H9 (cell line): ENCODE results near the gene DCDC2. TPM values are rescaled to one million over a fixed set of nuclear protein-coding genes. Genes with fewer than 3 reads are reported as not detected.

ENCODE experiments used
- DNase-seq: peaks from one replicate; pipeline ENCODE4 v3.0.0-alpha.2; 2017
- H2AFZ ChIP-seq: one replicate; pipeline ENCODE4 v1.6.1; 2013; ENCODE audit warnings: mild to moderate bottlenecking, low read length, control low read depth, moderate library complexity
- H2AK5ac ChIP-seq: 2 replicates; pipeline ENCODE4 v1.6.1; 2013; ENCODE audit warnings: low read length, control low read depth, mixed read lengths; ENCODE audit not compliant: insufficient read length
- H2BK120ac ChIP-seq: one replicate; pipeline ENCODE4 v1.6.1; 2013; ENCODE audit warnings: low read depth, mild to moderate bottlenecking, low read length, control low read depth, inconsistent platforms; ENCODE audit not compliant: poor library complexity, severe bottlenecking
- H2BK12ac ChIP-seq: 2 replicates; pipeline ENCODE4 v1.6.1; 2013; ENCODE audit warnings: low read length, control low read depth, mixed read lengths, low read depth; ENCODE audit not compliant: insufficient read length
- H2BK15ac ChIP-seq: 2 replicates; pipeline ENCODE4 v1.6.1; 2013; ENCODE audit warnings: low read depth, low read length, control low read depth
- H2BK20ac ChIP-seq: one replicate; pipeline ENCODE4 v1.6.1; 2013; ENCODE audit warnings: low read depth, mild to moderate bottlenecking, low read length, control low read depth, inconsistent platforms; ENCODE audit not compliant: poor library complexity, severe bottlenecking
- H2BK5ac ChIP-seq: 2 replicates; pipeline ENCODE4 v1.6.1; 2013; ENCODE audit warnings: low read length, control low read depth, mixed read lengths; ENCODE audit not compliant: insufficient read length
- H3K14ac ChIP-seq: 2 replicates; pipeline ENCODE4 v1.6.1; 2013; ENCODE audit warnings: low read length, control low read depth; ENCODE audit not compliant: insufficient read depth
- H3K18ac ChIP-seq: 2 replicates; pipeline ENCODE4 v1.6.1; 2013; ENCODE audit warnings: low read depth, mild to moderate bottlenecking, mixed read lengths, low read length, control low read depth; ENCODE audit not compliant: insufficient read length
- H3K23ac ChIP-seq: 2 replicates; pipeline ENCODE4 v1.6.1; 2013; ENCODE audit warnings: low read length, control low read depth, mixed read lengths, low read depth; ENCODE audit not compliant: insufficient read length
- H3K23me2 ChIP-seq: 2 replicates; pipeline ENCODE4 v1.6.1; 2013; ENCODE audit warnings: low read depth, mild to moderate bottlenecking, mixed read lengths, low read length, control low read depth; ENCODE audit not compliant: insufficient read length, poor library complexity, severe bottlenecking
- H3K27ac ChIP-seq: 2 replicates; pipeline ENCODE4 v1.5.1; 2013; ENCODE audit warnings: low read length, control low read depth, mixed read lengths, low read depth; ENCODE audit not compliant: insufficient read length
- H3K27me3 ChIP-seq: 2 replicates; pipeline ENCODE4 v1.6.1; 2013; ENCODE audit warnings: low read length, control low read depth, inconsistent platforms; ENCODE audit not compliant: insufficient read depth
- H3K4ac ChIP-seq: 2 replicates; pipeline ENCODE4 v1.6.1; 2013; ENCODE audit warnings: low read depth, mild to moderate bottlenecking, control low read depth, inconsistent platforms, low read length, moderate library complexity
- H3K4me1 ChIP-seq: 2 replicates; pipeline ENCODE4 v1.6.1; 2013; ENCODE audit warnings: low read length, control low read depth, inconsistent platforms; ENCODE audit not compliant: insufficient read depth
- H3K4me2 ChIP-seq: 2 replicates; pipeline ENCODE4 v1.6.1; 2013; ENCODE audit warnings: low read length, control low read depth, mixed read lengths; ENCODE audit not compliant: insufficient read length, insufficient read depth
- H3K56ac ChIP-seq: 2 replicates; pipeline ENCODE4 v1.6.1; 2013; ENCODE audit warnings: low read depth, mild to moderate bottlenecking, mixed read lengths, low read length, control low read depth; ENCODE audit not compliant: insufficient read length
- H3K79me1 ChIP-seq: 2 replicates; pipeline ENCODE4 v1.6.1; 2013; ENCODE audit warnings: low read depth, mild to moderate bottlenecking, moderate library complexity, low read length, control low read depth, inconsistent platforms; ENCODE audit not compliant: insufficient read depth, poor library complexity, severe bottlenecking
- H3K79me2 ChIP-seq: 2 replicates; pipeline ENCODE4 v1.6.1; 2013; ENCODE audit warnings: low read length, control low read depth, inconsistent platforms; ENCODE audit not compliant: insufficient read depth
- H3K9ac ChIP-seq: 2 replicates; pipeline ENCODE4 v1.6.1; 2013; ENCODE audit warnings: low read length, control low read depth, mixed read lengths; ENCODE audit not compliant: insufficient read length; ENCODE audit errors: extremely low read depth
- H3K9me3 ChIP-seq: one replicate; pipeline ENCODE4 v1.6.1; 2013; ENCODE audit warnings: low read depth, low read length, inconsistent platforms; ENCODE audit not compliant: control insufficient read depth
- H3T11ph ChIP-seq: one replicate; pipeline ENCODE4 v1.6.1; 2013; ENCODE audit warnings: mild to moderate bottlenecking, low read length, control low read depth, inconsistent platforms
- H4K20me1 ChIP-seq: one replicate; pipeline ENCODE4 v1.6.1; 2013; ENCODE audit not compliant: control insufficient read depth, insufficient read length, insufficient read depth
- H4K5ac ChIP-seq: 2 replicates; pipeline ENCODE4 v1.6.1; 2013; ENCODE audit warnings: low read depth, mild to moderate bottlenecking, mixed read lengths, low read length, control low read depth; ENCODE audit not compliant: insufficient read length
- H4K8ac ChIP-seq: replicated peaks from 2 replicates; pipeline ENCODE4 v1.6.1; 2013; ENCODE audit warnings: low read length, control low read depth, mixed read lengths, low read depth; ENCODE audit not compliant: insufficient read length
- H4K91ac ChIP-seq: 2 replicates; pipeline ENCODE4 v1.6.1; 2013; ENCODE audit warnings: low read depth, mild to moderate bottlenecking, moderate library complexity, mixed read lengths, low read length, control low read depth; ENCODE audit not compliant: insufficient read length
- H3K27ac Mint-ChIP-seq, 3 experiments: 2 replicates in 2 of 3; 3 replicates in 1 of 3; pipeline ENCODE4 v1.8.0; 2020 to 2021; ENCODE audit warnings: mixed read lengths in 3 of 3, mild to moderate bottlenecking in 1 of 3, moderate library complexity in 1 of 3
- H3K27me3 Mint-ChIP-seq: 2 replicates; pipeline ENCODE4 v1.8.0; 2021; ENCODE audit warnings: low read depth, mild to moderate bottlenecking, moderate library complexity, mixed read lengths
- H3K36me3 Mint-ChIP-seq, 3 experiments: 2 replicates in 2 of 3; 3 replicates in 1 of 3; pipeline ENCODE4 v1.8.0; 2020 to 2021; ENCODE audit warnings: low read depth in 3 of 3, mixed read lengths in 3 of 3; ENCODE audit not compliant: insufficient read depth in 1 of 3
- H3K4me1 Mint-ChIP-seq, 2 experiments: 2 replicates each; pipeline ENCODE4 v1.8.0; 2020; ENCODE audit warnings: mixed read lengths in 2 of 2
- H3K4me3 Mint-ChIP-seq, 2 experiments: 2 replicates in 1 of 2; 3 replicates in 1 of 2; pipeline ENCODE4 v1.8.0; 2020 to 2021; ENCODE audit warnings: mild to moderate bottlenecking in 2 of 2, mixed read lengths in 2 of 2, moderate library complexity in 1 of 2
- H3K9me3 Mint-ChIP-seq, 2 experiments: 2 replicates in 1 of 2; 3 replicates in 1 of 2; pipeline ENCODE4 v1.8.0; 2020; ENCODE audit warnings: mild to moderate bottlenecking in 2 of 2, mixed read lengths in 2 of 2, moderate library complexity in 1 of 2
- total RNA-seq: library from RNA; stranded (reverse); gene quantifications from 2 replicates; pipeline ENCODE4 v1.2.1, GENCODE V29; 2021
- TF ChIP-seq, protein P1 (sequence below): fragments of 200-600 bp; sonication (generic); conservative IDR thresholded peaks from 3 replicates; pipeline ENCODE4 v1.8.0; 2021; ENCODE audit warnings: antibody characterized with exemption, mild to moderate bottlenecking

The DCDC2 gene
- total RNA-seq, 1 experiment from 2014 or later, result 0.59 TPM

DNA sequence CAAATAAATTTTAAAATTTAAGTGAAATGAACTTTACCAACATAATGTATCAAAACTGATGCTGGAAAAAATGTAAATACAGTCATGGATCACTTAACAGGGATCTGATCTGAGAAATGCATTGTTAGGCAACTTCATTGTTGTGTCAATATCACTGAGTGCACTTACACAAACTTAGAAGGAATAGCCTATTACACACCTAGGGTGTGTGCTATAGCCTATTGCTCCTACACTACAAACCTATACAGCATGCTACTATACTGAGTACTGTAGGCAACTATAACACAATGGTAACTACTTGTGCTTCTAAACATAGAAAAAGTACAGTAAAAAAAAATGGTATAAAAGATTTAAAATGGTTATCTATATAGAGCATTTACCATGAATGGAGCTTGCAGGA lies 104.5 kb downstream of the DCDC2 start:
- no peaks in the 10 kb centered on the region for H3K23me2 ChIP-seq
- H3K36me3 Mint-ChIP-seq, result peaks cover 2 to 15% (median 6%) of the 10 kb centered on the region in 3 experiments; a peak in 6 of 7 replicates
- H3K79me2 ChIP-seq, result no peaks in the 10 kb centered on the region
- H3K27me3 ChIP-seq, result no peaks in the 10 kb centered on the region
- TF ChIP-seq, protein P1, sequence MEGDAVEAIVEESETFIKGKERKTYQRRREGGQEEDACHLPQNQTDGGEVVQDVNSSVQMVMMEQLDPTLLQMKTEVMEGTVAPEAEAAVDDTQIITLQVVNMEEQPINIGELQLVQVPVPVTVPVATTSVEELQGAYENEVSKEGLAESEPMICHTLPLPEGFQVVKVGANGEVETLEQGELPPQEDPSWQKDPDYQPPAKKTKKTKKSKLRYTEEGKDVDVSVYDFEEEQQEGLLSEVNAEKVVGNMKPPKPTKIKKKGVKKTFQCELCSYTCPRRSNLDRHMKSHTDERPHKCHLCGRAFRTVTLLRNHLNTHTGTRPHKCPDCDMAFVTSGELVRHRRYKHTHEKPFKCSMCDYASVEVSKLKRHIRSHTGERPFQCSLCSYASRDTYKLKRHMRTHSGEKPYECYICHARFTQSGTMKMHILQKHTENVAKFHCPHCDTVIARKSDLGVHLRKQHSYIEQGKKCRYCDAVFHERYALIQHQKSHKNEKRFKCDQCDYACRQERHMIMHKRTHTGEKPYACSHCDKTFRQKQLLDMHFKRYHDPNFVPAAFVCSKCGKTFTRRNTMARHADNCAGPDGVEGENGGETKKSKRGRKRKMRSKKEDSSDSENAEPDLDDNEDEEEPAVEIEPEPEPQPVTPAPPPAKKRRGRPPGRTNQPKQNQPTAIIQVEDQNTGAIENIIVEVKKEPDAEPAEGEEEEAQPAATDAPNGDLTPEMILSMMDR, result no peak
- H4K8ac ChIP-seq, result no peak overlapping the region
- no peak overlapping the region for H2AK5ac ChIP-seq
- no peak overlapping the region for H3K14ac ChIP-seq
- peaks cover 6% of the 10 kb centered on the region; the same call in 1 of the 2 replicates for H3K4me1 ChIP-seq
- no peak overlapping the region for H3K18ac ChIP-seq
- H4K5ac ChIP-seq, result no peak overlapping the region
- H3K4me2 ChIP-seq, result no peak overlapping the region
- H2BK5ac ChIP-seq, result no peak overlapping the region
- no peak overlapping the region for H3K4ac ChIP-seq
- H3K27me3 Mint-ChIP-seq, result no peaks in the 10 kb centered on the region
- H2BK15ac ChIP-seq, result no peak overlapping the region
- H2BK20ac ChIP-seq, result no peak overlapping the region
- H3K9me3 Mint-ChIP-seq, result peaks cover 9 to 13% of the 10 kb centered on the region in 2 experiments
- H3K79me1 ChIP-seq, result no peaks in the 10 kb centered on the region
- no peak overlapping the region for H3K56ac ChIP-seq
- no peaks in the 10 kb centered on the region for H3K9me3 ChIP-seq
- no peak overlapping the region for H4K91ac ChIP-seq
- no peak overlapping the region for H3K27ac ChIP-seq
- no peak for DNase-seq
- no peak overlapping the region for H3T11ph ChIP-seq
- no peaks in the 10 kb centered on the region for H4K20me1 ChIP-seq
- H3K4me3 Mint-ChIP-seq, result no peak overlapping the region
- no peak overlapping the region for H2AFZ ChIP-seq
- H3K9ac ChIP-seq, result no peak overlapping the region
- no peak overlapping the region for H3K27ac Mint-ChIP-seq
- H3K4me1 Mint-ChIP-seq, result peaks cover 40 to 44% of the 10 kb centered on the region in 2 experiments
- no peak overlapping the region for H3K23ac ChIP-seq
- no peak overlapping the region for H2BK120ac ChIP-seq
- no peak overlapping the region for H2BK12ac ChIP-seq
